Activated B cell treated with CpG ODN at 0.5 μM for 24 hours (primary cell): ENCODE results near the gene NR6A1. TPM values are rescaled to one million over a fixed set of nuclear protein-coding genes. Genes with fewer than 3 reads are reported as not detected.

ENCODE experiments used
- ATAC-seq: fragments of 200-7000 bp; cut with Tn5 transposase; one replicate; pipeline ENCODE4 v1.10.0; 2021; ENCODE audit warnings: low read depth, mild to moderate bottlenecking, moderate library complexity
- CTCF ChIA-PET: fragments of 350-600 bp; sonication (Branson Sonifier 250); formaldehyde crosslinking; loops from one replicate; lab custom pipeline; 2021; ENCODE audit warnings: antibody characterized with exemption; lab: Charles Lee
- POLR2A ChIA-PET: fragments of 350-600 bp; sonication (Branson Sonifier 250); formaldehyde crosslinking; loops from one replicate; lab custom pipeline; 2021; ENCODE audit warnings: antibody characterized with exemption; lab: Charles Lee
- DNase-seq: peaks from one replicate; pipeline ENCODE4 v3.0.0; 2022
- H3K27ac Mint-ChIP-seq: one replicate; pipeline ENCODE4 v1.8.0; 2020; ENCODE audit warnings: mixed read lengths
- H3K27me3 Mint-ChIP-seq: one replicate; pipeline ENCODE4 v1.8.0; 2021; ENCODE audit warnings: mixed read lengths
- H3K36me3 Mint-ChIP-seq: one replicate; pipeline ENCODE4 v1.8.0; 2021; ENCODE audit warnings: low read depth, mixed read lengths
- H3K4me1 Mint-ChIP-seq: one replicate; pipeline ENCODE4 v1.8.0; 2021; ENCODE audit warnings: mixed read lengths
- H3K4me3 Mint-ChIP-seq: one replicate; pipeline ENCODE4 v1.8.0; 2020; ENCODE audit warnings: mild to moderate bottlenecking, mixed read lengths
- H3K9me3 Mint-ChIP-seq: one replicate; pipeline ENCODE4 v1.8.0; 2020; ENCODE audit warnings: mixed read lengths
- intact Hi-C: fragments of 100-400 bp; cut with micrococcal nuclease; formaldehyde crosslinking; loops from one replicate; pipeline ENCODE4 v1.15.1; 2024
- total RNA-seq: library from RNA; stranded (reverse); gene quantifications from 2 replicates; pipeline ENCODE4 v1.2.3, GENCODE V29; 2022
- TF ChIP-seq, protein P1 (sequence below): fragments of 200-600 bp; IDR thresholded peaks from one replicate; pipeline ENCODE4 v1.8.0; 2022; ENCODE audit warnings: antibody characterized with exemption, mild to moderate bottlenecking

Gene NR6A1
- total RNA-seq, 1 donor from 2014 or later: 3.1 TPM

DNA sequence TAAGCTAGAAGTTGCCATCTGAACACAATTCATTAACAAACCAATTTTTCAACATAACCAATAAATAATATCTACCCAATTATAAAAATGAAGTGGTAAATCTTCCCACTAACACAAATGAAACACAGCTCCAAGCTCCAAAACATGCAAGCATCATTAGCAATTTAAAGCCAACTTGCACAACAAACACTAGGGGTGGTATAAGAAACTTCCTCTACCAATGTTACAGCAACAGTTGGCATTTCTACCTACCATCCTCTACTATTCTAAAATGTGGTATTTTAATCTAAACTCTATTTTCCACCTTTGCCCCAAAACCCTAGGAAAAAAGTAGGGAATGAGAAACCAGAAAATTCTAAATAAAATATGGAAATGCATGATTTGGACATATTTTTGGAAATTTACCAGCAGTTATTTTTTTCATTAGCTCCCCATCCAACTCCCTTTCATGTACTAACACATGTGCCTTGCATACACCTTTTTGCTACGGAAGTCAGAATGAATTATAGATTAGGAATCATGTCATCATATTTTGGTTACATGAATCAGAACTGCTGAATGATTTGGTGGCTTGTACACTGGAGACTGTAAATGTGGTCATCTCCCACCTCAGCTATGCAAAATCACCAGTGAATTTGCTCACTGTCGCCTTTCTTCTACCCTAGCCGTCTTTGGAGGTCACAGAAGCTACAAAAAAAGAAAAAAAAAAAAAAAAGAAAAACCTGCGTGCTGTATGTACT lies 4.1 kb downstream of the NR6A1 start:
- no peak overlapping the region for H3K4me3 Mint-ChIP-seq

DNA sequence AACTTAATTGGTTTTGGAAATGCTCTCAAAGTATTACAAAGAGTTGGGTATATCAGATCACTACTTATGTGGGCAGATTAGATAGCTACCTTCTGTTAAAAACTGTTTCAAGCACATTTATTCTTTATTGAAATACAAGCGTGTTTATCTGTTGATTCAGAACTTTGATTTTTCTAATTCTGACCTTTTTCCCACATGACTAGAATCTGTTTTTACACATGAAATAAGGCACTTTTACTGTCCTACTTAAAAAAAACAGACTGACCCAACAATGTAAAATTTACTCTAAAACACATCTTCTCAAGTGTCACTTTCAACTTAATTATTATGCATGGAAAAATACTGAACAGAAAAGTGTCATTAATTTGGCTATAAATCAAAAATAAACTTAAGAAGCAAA lies 4.8 kb downstream of the NR6A1 start:
- no peaks in the 10 kb centered on the region for H3K9me3 Mint-ChIP-seq
- H3K27ac Mint-ChIP-seq: no peak overlapping the region
- H3K27me3 Mint-ChIP-seq: peaks cover 37% of the 10 kb centered on the region
- POLR2A ChIA-PET: no interaction called here
- TF ChIP-seq, protein P1, sequence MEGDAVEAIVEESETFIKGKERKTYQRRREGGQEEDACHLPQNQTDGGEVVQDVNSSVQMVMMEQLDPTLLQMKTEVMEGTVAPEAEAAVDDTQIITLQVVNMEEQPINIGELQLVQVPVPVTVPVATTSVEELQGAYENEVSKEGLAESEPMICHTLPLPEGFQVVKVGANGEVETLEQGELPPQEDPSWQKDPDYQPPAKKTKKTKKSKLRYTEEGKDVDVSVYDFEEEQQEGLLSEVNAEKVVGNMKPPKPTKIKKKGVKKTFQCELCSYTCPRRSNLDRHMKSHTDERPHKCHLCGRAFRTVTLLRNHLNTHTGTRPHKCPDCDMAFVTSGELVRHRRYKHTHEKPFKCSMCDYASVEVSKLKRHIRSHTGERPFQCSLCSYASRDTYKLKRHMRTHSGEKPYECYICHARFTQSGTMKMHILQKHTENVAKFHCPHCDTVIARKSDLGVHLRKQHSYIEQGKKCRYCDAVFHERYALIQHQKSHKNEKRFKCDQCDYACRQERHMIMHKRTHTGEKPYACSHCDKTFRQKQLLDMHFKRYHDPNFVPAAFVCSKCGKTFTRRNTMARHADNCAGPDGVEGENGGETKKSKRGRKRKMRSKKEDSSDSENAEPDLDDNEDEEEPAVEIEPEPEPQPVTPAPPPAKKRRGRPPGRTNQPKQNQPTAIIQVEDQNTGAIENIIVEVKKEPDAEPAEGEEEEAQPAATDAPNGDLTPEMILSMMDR: no peak
- DNase-seq: no peak
- ATAC-seq: no peak
- no peak overlapping the region for H3K4me3 Mint-ChIP-seq
- H3K4me1 Mint-ChIP-seq: peaks cover 25% of the 10 kb centered on the region
- CTCF ChIA-PET: no interaction called here
- intact Hi-C loops: no loop called here
- H3K36me3 Mint-ChIP-seq: peaks cover 3% of the 10 kb centered on the region

More for the DNA sequence above, 4.1 kb downstream of the NR6A1 start:
- POLR2A ChIA-PET: interaction anchor here (0.7 kb wide), 1 partner anchor 107 kb away, joined by 5 read pairs; no protein-coding TSS in a partner anchor
- H3K27ac Mint-ChIP-seq: no peak overlapping the region
- DNase-seq (no peak), ATAC-seq (no peak)
- no peaks in the 10 kb centered on the region for H3K9me3 Mint-ChIP-seq
- intact Hi-C loops: no loop called here
- CTCF ChIA-PET: interaction anchor here (1.3 kb wide), 1 partner anchor 85 kb away, joined by 3 read pairs; no protein-coding TSS in a partner anchor
- H3K4me1 Mint-ChIP-seq: peaks cover 29% of the 10 kb centered on the region
- H3K27me3 Mint-ChIP-seq: peaks cover 35% of the 10 kb centered on the region
- TF ChIP-seq, protein P1: no peak
- peaks cover 6% of the 10 kb centered on the region for H3K36me3 Mint-ChIP-seq

DNA sequence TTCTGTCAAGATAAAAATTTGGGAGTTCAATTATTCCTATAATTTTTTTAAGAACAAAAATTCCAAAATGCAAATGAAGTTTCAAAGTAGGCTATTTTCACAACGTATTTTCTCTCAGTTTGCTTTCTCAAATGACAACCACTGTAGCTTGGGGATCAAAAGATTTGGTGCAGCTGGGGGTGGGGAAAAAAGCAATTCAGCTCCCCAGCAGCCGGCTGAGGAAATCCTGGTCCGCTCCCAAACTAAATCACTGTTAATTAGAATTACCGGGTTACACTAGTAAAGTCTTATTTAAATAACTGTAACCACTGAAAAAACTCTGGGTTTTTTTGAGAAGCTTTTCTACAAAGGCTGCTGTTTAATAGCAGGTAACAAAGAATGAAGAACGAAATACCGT lies 5.7 kb downstream of the NR6A1 start:
- Mint-ChIP-seq H3K27me3 (peaks cover 39% of the 10 kb centered on the region), H3K4me3 (no peak overlapping the region), H3K9me3 (no peaks in the 10 kb centered on the region), H3K36me3 (peaks cover 2% of the 10 kb centered on the region), H3K4me1 (peaks cover 25% of the 10 kb centered on the region), H3K27ac (no peak overlapping the region)
- intact Hi-C loops: no loop called here
- ChIA-PET POLR2A (no interaction called here), CTCF (interaction anchor here (0.6 to 1.9 kb wide), 3 partner anchors 8 to 88 kb away, joined by 3 to 7 read pairs (median 4); partner anchors contain the start of gene WDR38)
- TF ChIP-seq, protein P1: no peak
- DNase-seq (no peak), ATAC-seq (no peak)

DNA sequence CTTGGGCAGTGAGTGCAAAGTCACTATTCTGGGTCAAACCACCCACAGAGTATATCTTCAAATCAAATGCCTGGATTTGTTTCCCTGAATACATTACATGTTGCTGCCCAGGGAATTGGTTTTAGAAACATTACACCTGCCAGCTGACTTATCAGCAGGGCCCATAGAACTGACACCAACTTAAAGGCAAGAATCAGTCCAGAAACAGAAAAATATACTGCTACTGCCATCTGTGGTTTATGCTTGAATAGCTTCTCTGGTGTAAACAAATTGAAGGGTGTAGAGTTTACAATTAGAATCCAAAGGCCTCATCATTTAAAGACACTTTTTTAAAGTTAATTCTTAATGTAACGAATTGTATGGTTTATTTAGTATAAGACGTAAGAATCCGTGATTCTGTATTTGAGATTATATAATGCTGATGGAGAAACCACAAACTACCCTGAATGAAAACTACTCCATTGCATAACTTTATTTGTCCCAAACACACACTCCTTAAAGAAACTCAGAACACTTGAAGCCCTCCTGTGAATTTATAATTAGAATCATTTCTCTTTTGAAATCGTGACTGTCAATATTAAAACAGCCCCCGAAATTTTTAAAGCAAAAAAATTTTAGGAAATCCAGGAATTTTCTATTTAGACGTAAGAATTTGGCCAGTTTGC lies 6.2 kb downstream of the NR6A1 start:
- DNase-seq (no peak), ATAC-seq (no peak)
- TF ChIP-seq, protein P1: no peak
- H3K9me3 Mint-ChIP-seq: no peaks in the 10 kb centered on the region
- peaks cover 36% of the 10 kb centered on the region for H3K27me3 Mint-ChIP-seq
- H3K4me1 Mint-ChIP-seq: peaks cover 19% of the 10 kb centered on the region
- CTCF ChIA-PET: interaction anchor here (1.8 to 1.9 kb wide), 2 partner anchors 8 to 88 kb away, joined by 4 to 7 read pairs; partner anchors contain the start of gene WDR38
- intact Hi-C loops: no loop called here
- H3K4me3 Mint-ChIP-seq: no peak overlapping the region
- POLR2A ChIA-PET: interaction anchor here (0.6 kb wide), 1 partner anchor 91 kb away, joined by 3 read pairs; no protein-coding TSS in a partner anchor
- H3K36me3 Mint-ChIP-seq: no peaks in the 10 kb centered on the region
- no peak overlapping the region for H3K27ac Mint-ChIP-seq

DNA sequence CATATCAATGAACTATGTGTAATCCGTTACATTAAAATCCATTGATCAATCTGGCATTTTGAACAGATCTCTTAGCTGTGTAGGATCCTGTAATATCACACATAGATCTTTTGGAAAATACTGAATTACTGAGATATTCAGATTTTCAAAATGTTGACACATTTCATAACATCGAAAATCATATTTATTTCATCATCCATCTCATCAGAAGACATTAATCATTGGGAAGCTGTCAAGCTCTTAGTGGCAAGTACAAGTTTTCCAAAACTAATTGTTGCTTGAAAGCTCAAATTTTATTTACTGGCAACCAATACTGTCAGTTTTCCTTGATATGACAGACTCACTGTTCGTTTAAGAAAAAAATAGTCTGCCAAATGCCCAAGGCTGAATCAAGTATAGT lies 8.5 kb downstream of the NR6A1 start:
- peaks cover 23% of the 10 kb centered on the region for H3K27me3 Mint-ChIP-seq
- no peak overlapping the region for H3K27ac Mint-ChIP-seq
- TF ChIP-seq, protein P1: no peak
- H3K36me3 Mint-ChIP-seq: no peaks in the 10 kb centered on the region
- ATAC-seq (no peak), DNase-seq (no peak)
- CTCF ChIA-PET: no interaction called here
- no peak overlapping the region for H3K4me3 Mint-ChIP-seq
- intact Hi-C loops: no loop called here
- no peaks in the 10 kb centered on the region for H3K9me3 Mint-ChIP-seq
- POLR2A ChIA-PET: no interaction called here
- peaks cover 14% of the 10 kb centered on the region for H3K4me1 Mint-ChIP-seq
